GM12878 (cell line): ENCODE measurements around the gene SESN1.

Experiments used
- ETV6 ChIP-seq, 2 experiments: fragments of 450-650 bp in 1 of 2; IDR thresholded peaks in 1 of 2; conservative IDR thresholded peaks in 1 of 2; 2 replicates each; pipeline ENCODE4 v1.6.1; 2014; ENCODE audit warnings: antibody characterized with exemption in 1 of 2, borderline replicate concordance in 1 of 2, low read depth in 1 of 2, mild to moderate bottlenecking in 1 of 2, moderate library complexity in 1 of 2
- FOXM1 ChIP-seq: IDR thresholded peaks from 2 replicates; pipeline ENCODE4 v1.6.1; 2012; ENCODE audit warnings: low read depth, mild to moderate bottlenecking, inconsistent platforms, low read length, moderate library complexity
- GABPA ChIP-seq: IDR thresholded peaks from 2 replicates; pipeline ENCODE4 v1.6.1; 2014; ENCODE audit warnings: antibody characterized with exemption, low read depth, mild to moderate bottlenecking, inconsistent platforms
- LARP7 ChIP-seq: fragments of 450-650 bp; IDR thresholded peaks from 2 replicates; pipeline ENCODE4 v1.6.1; 2017; ENCODE audit warnings: mild to moderate bottlenecking
- MAX ChIP-seq: IDR thresholded peaks from 2 replicates; pipeline ENCODE4 v1.6.1; 2012; ENCODE audit warnings: low read depth, low read length, improper control_type of control experiment

DNA sequence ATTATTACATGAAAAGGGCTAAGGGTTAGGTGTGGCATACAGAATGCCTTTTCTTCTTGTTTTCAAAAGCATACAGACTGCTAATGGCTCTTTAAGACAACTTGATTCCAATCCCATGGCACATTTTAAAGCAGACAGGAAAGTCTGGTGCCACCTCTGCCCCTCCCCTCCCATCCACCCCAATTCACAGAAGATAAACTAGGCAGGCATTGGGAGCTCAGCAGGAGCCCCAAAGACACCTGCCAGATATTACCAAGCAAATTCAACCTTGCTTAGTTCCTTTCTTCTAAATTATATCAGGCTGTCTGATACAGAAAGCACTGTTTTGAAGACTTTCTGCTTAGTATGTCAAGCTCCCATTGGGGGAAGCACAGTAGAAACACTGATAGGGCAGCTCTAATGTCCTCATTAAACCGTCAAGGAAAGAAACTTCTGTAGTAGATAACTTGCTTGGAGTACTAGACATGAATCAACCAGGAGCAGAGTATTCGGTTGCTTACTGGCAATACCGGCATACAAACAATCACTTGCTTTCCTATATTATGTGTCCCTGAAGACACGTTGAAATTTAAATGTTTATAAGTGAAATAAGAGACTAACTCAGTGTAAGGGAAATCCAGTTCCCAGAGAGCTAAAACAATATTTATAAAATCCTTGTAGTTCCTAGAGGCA lies 13.0 kb downstream of the SESN1 start:
- TF ChIP-seq LARP7 (no peak), GABPA (no peak), MAX (no peak), ETV6 (conservative IDR thresholded peaks at IDR 0.05 in 1 of 2, IDR thresholded peaks at IDR 0.05 in 1 of 2; ENCODE audit: borderline replicate concordance in 1 of 2, low read depth in 1 of 2) (no peak), FOXM1 (no peak)
